GM18511 (cell line): ENCODE measurements around the gene CAMKK1.

Source experiments
- ATAC-seq: cut with Tn5 transposase; IDR thresholded peaks from one replicate; pipeline ENCODE4 v1.9.1; 2021; ENCODE audit warnings: mild to moderate bottlenecking, moderate library complexity; ENCODE audit not compliant: unreplicated experiment

Gene CAMKK1

DNA sequence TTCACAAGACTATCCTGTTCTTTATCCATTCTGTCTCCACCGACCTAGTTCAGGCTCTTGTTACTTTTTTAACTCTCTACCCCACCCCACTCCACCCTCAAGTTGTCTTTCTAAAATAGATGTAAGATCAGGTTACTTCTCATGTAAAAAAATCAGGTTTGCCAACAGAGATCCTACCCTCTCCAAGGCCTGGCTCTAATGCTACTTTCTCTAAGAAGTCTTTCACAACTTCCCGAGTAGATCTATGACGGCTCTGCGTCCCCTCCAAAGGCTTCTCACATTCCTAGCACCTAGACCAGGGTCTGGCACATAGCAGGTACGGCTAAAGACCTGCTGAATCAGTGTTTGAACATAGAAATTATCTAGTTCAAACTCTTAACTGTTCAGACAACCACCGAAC is 77.7 kb downstream of the CAMKK1 start:
- no peak for ATAC-seq

DNA sequence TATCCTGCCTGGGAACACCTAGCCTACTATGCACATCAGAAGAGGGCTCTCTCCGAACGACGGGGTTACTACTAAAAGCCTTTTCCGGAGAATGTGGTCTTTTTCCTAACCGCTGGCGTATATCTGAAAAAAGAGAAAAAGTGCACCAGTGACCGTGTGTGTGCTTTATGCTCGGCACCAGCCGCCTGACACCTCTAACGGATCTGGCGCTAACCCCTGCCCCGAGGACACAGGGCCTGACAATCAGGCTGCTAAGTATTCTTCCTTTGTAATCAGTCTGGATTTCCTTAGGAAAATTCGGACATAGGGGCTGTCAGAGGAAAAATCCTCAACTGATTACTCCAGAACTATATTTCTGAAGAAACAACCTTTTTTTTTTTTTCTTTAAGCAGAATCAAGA is 78.5 kb downstream of the CAMKK1 start:
- no peak for ATAC-seq

DNA sequence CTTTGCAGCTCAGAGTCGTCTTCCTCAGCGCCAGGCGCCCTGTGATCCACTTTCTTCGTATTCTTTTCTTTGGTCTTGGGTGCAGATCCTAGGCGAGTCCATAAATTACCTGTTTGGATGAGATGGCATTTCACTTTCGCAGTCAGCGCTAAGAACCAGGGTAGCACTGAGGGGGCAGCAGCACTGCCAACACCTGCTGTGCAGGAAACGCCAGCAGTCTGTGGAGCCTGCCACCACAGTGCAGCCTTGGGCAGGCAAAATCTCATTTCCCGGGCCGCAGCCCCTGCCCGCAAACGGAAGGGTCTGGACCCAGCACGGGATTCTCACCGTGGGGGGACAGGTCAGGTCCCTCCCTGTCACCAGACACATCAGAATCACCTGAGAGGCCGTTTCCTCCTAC is 79.7 kb downstream of the CAMKK1 start:
- ATAC-seq: no peak

DNA sequence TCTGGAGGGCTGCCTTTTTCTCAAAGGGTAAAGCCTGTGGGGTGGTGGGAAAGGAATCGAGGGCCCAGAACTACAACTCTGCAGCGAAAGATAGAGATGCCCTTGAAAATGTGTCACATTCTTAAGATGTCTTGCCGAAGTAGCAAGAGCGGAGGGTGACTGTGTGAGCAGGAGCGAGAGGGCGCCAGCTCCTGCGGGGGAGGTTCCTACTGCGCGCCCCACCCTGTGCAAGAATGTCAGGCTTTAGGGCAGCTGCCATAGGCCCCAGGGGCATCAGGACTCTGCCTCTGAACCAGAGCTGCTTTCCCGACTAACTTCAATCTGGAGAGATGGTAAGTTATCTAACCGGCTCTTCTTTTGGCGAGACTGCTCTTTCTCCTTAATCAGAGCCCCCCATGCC is 80.1 kb downstream of the CAMKK1 start:
- no peak for ATAC-seq

- no peak for ATAC-seq
Observed at GRCh38 chr17:3812284-3812683, 80.6 kb downstream of the CAMKK1 start.
